ENCODE data around the gene CARF.
"Not testable (repeated sequence)": the region's sequence is repeated elsewhere in the genome, so short reads cannot be mapped to it uniquely, and the experiment has no call there.

CARF gene

DNA sequence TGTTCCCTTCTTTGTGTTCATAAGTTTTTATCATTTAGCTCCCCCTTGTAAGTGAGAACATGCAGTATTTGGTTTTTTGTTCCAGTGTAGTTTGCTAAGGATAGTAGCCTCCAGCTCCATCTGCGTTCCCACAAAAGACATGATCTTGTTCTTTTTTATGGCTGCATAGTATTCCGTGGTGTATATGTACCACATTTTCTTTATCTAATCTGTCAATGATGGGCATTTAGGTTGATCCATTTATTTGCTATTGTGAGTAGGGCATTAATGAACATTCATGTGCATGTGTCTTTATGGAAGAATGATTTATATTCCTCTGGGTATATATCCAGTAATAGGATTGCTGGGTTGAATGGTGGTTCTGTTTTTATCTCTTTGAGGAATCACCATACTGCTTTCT lies 33.4 kb downstream of the CARF start:
- H3K27me3 ChIP-seq (replicated peaks; ENCODE audit: control insufficient read depth, insufficient read depth, low read length) = no peaks in the 10 kb centered on the region
- no peak overlapping the region for H3K4me3 ChIP-seq (replicated peaks; ENCODE audit: low read depth, low read length)
- TF ChIP-seq, protein P1, sequence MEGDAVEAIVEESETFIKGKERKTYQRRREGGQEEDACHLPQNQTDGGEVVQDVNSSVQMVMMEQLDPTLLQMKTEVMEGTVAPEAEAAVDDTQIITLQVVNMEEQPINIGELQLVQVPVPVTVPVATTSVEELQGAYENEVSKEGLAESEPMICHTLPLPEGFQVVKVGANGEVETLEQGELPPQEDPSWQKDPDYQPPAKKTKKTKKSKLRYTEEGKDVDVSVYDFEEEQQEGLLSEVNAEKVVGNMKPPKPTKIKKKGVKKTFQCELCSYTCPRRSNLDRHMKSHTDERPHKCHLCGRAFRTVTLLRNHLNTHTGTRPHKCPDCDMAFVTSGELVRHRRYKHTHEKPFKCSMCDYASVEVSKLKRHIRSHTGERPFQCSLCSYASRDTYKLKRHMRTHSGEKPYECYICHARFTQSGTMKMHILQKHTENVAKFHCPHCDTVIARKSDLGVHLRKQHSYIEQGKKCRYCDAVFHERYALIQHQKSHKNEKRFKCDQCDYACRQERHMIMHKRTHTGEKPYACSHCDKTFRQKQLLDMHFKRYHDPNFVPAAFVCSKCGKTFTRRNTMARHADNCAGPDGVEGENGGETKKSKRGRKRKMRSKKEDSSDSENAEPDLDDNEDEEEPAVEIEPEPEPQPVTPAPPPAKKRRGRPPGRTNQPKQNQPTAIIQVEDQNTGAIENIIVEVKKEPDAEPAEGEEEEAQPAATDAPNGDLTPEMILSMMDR (IDR thresholded peaks at IDR 0.05; ENCODE audit: insufficient read depth, low read length, poor library complexity, severe bottlenecking) = no peak

DNA sequence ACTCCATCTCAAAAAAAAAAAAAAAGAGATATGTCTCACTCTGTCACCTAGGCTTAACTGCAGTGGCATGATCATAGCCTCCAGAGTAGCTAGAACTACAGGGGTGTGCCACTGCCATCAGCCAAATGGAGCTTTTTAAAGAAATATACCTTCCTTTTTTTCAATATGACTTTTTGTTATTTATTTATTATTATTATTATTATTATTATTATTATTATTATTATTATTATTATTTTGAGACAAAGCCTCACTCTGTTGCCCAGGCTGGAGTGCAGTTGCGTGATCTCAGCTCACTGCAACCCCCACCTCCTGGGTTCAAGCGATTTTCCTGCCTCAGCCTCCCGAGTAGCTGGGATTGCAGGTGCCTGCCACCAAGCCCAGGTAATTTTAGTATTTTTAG lies 37.3 kb downstream of the CARF start:
- H3K4me3 ChIP-seq (replicated peaks; ENCODE audit: low read depth, low read length); DNase-seq (ENCODE audit: extremely low read depth, insufficient read length); H3K27me3 ChIP-seq (replicated peaks; ENCODE audit: control insufficient read depth, insufficient read depth, low read length); H3K36me3 ChIP-seq (ENCODE audit: control insufficient read depth, insufficient read depth, low read length): not testable (repeated sequence)

More for the DNA sequence above, 33.4 kb downstream of the CARF start:
- DNase-seq (ENCODE audit: extremely low read depth, insufficient read length) = no peak
- H3K36me3 ChIP-seq (ENCODE audit: control insufficient read depth, insufficient read depth, low read length) = no peaks in the 10 kb centered on the region

DNA sequence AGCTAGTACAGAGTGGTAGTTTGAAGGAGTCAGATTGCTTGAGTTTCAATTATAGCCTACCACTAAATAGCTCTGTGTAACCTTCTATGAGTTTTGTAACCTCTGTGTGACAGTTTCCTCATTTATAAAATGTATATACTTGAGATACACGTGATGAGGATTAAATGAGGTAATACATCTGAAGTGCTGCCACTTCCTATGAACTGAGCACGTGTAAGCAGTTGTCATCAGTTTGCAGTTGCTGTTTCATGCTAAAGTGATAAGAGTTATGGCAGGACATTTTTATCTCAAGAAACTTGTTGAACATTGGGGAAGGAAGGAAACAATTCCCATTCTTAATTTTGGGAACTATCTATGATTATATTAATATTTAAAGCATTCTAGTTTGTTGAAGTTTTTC lies 38.5 kb downstream of the CARF start:
- no peaks in the 10 kb centered on the region for H3K36me3 ChIP-seq (ENCODE audit: control insufficient read depth, insufficient read depth, low read length)
- H3K27me3 ChIP-seq (replicated peaks; ENCODE audit: control insufficient read depth, insufficient read depth, low read length) = no peaks in the 10 kb centered on the region
- TF ChIP-seq, protein P1 (IDR thresholded peaks at IDR 0.05; ENCODE audit: insufficient read depth, low read length, poor library complexity, severe bottlenecking) = no peak
- no peak for DNase-seq (ENCODE audit: extremely low read depth, insufficient read length)
- H3K4me3 ChIP-seq (replicated peaks; ENCODE audit: low read depth, low read length) = no peak overlapping the region

DNA sequence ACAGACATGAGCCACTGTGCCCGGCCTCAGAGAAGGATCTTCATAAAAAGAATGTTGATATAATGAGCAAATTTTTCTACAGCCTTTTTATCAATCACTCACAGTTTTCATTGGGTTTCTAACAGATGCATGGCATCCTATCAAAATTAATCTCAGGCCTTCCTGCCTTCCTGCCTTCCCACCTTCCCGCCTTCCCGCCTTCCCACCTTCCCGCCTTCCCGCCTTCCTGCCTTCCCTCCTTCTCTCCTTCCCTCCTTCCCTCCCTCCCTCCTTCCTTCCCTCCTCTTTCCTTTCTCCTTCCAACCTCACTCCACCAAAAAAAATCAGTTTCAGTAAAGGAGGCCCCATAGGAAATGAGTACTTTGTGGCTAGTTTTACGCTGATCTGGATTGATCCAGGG lies 48.4 kb downstream of the CARF start:
- TF ChIP-seq, protein P1 (IDR thresholded peaks at IDR 0.05; ENCODE audit: insufficient read depth, low read length, poor library complexity, severe bottlenecking) = no peak
- no peaks in the 10 kb centered on the region; the same call in 1 of the 2 replicates for H3K36me3 ChIP-seq (ENCODE audit: control insufficient read depth, insufficient read depth, low read length)
- H3K4me3 ChIP-seq (replicated peaks; ENCODE audit: low read depth, low read length) = no peak overlapping the region
- H3K27me3 ChIP-seq (replicated peaks; ENCODE audit: control insufficient read depth, insufficient read depth, low read length) = no peaks in the 10 kb centered on the region
- DNase-seq (ENCODE audit: extremely low read depth, insufficient read length) = no peak

DNA sequence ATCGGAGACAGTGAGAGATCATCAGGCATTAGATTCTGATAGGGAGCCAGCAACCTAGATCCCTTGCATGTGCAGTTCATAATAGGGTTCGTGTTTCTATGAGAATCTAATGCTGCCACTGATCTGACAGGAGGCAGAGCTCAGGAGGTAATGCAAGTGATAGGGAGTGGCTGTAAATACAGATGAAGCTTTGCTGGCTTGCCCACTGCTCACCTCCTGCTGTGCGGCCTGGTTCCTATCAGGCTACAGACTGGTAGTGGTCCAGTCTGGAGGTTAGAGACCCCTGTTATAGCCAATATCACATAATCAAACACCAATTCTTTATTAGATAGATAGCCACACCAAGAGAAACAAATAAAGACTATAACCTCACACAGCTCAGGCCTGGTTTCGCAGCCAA lies 51.6 kb downstream of the CARF start:
- no peak overlapping the region for H3K4me3 ChIP-seq (replicated peaks; ENCODE audit: low read depth, low read length)
- H3K27me3 ChIP-seq (replicated peaks; ENCODE audit: control insufficient read depth, insufficient read depth, low read length) = no peaks in the 10 kb centered on the region
- DNase-seq (ENCODE audit: extremely low read depth, insufficient read length) = no peak
- TF ChIP-seq, protein P1 (IDR thresholded peaks at IDR 0.05; ENCODE audit: insufficient read depth, low read length, poor library complexity, severe bottlenecking) = no peak
- no peaks in the 10 kb centered on the region; the same call in 1 of the 2 replicates for H3K36me3 ChIP-seq (ENCODE audit: control insufficient read depth, insufficient read depth, low read length)

DNA sequence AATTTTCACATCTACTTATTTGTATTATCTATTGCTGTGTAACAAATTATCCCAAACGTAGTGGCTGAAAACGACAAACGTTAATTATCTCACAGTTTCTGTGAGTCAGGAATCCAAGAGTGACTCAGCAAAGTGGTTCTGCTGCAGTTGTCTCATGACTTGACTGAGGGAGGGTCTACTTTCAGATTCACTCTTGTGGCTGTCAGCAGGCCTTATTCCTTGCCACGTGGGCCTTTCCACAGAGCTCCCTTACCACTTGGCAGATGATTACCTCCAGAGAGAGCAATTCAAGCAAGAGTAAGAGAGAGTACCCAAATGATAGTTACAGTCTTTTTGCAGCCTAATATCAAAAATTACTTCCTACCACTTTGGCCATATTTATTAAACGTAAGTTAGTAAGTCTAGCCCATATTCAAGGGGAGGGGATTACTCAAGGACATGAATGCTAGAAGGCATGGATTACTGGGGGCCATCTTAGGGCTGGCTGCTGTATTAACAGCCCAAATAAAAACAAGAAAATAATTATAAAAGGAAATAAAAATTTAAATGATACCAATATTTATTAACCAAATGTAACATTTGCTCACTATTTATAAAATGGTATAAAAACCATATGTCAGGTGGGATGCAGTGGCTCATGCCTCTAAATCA lies 53.9 kb downstream of the CARF start:
- peak; percentile 51 for DNase-seq (ENCODE audit: extremely low read depth, insufficient read length)
- H3K36me3 ChIP-seq (ENCODE audit: control insufficient read depth, insufficient read depth, low read length) = no peaks in the 10 kb centered on the region; the same call in 1 of the 2 replicates
- TF ChIP-seq, protein P1 (IDR thresholded peaks at IDR 0.05; ENCODE audit: insufficient read depth, low read length, poor library complexity, severe bottlenecking) = no peak
- no peaks in the 10 kb centered on the region for H3K27me3 ChIP-seq (replicated peaks; ENCODE audit: control insufficient read depth, insufficient read depth, low read length)
- H3K4me3 ChIP-seq (replicated peaks; ENCODE audit: low read depth, low read length) = no peak overlapping the region

DNA sequence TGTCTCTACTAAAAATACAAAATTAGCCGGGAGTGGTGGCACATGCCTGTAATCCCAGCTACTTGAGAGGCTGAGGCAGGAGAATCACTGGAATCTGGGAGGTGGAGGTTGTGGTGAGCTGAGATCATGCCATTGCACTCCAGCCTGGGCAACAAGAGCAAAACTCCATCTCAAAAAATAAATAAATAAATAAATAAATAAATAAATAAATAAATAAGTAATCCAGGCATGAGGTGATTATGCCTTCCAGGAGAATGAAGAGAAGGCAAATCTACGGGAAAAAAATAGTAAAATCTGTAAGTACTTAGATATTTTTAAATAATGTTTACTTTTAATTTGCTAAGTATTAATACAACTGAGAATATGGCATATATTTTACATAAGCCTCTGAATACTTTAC lies 57.3 kb downstream of the CARF start:
- not testable (repeated sequence) for H3K4me3 ChIP-seq (replicated peaks; ENCODE audit: low read depth, low read length); H3K36me3 ChIP-seq (ENCODE audit: control insufficient read depth, insufficient read depth, low read length); H3K27me3 ChIP-seq (replicated peaks; ENCODE audit: control insufficient read depth, insufficient read depth, low read length)

More for the DNA sequence above, 57.3 kb downstream of the CARF start:
- DNase-seq (ENCODE audit: extremely low read depth, insufficient read length) = not testable (repeated sequence)
